Thymus (tissue), 14 donors: ENCODE data around the gene SOX10. TPM values are rescaled to one million over a fixed set of nuclear protein-coding genes. Genes with fewer than 3 reads are reported as not detected.

Experiments
- DNase-seq, 9 donors: peaks; one replicate each; pipeline ENCODE4 v3.0.0-alpha.2; 2013; ENCODE audit warnings: low spot score in 9 of 9, low read depth in 6 of 9, missing footprints in 1 of 9
- H3K27ac ChIP-seq, 2 donors: one replicate each; pipeline ENCODE4 v1.5.1; 2013; ENCODE audit warnings: control low read depth in 1 of 2, low read depth in 1 of 2, low read length in 1 of 2, mild to moderate bottlenecking in 1 of 2, moderate library complexity in 1 of 2
- H3K27me3 ChIP-seq, 2 donors: one replicate each; pipeline ENCODE4 v1.5.1; 2013; ENCODE audit warnings: low read length in 1 of 2; ENCODE audit not compliant: control insufficient read depth in 2 of 2, insufficient read depth in 1 of 2
- H3K36me3 ChIP-seq, 2 donors: one replicate each; pipeline ENCODE4 v1.5.1; 2013; ENCODE audit warnings: low read length in 1 of 2, mild to moderate bottlenecking in 1 of 2, moderate library complexity in 1 of 2; ENCODE audit not compliant: control insufficient read depth in 2 of 2, insufficient read depth in 2 of 2
- H3K4me1 ChIP-seq, 2 donors: one replicate each; pipeline ENCODE4 v1.5.1; 2013; ENCODE audit warnings: low read length in 2 of 2; ENCODE audit not compliant: control insufficient read depth in 2 of 2, insufficient read depth in 2 of 2
- H3K4me3 ChIP-seq, 2 donors: one replicate each; pipeline ENCODE4 v1.5.1; 2013; ENCODE audit warnings: low read length in 2 of 2, control low read depth in 1 of 2, mild to moderate bottlenecking in 1 of 2
- H3K9me3 ChIP-seq, 2 donors: one replicate each; pipeline ENCODE4 v1.5.1; 2013; ENCODE audit warnings: low read length in 1 of 2, mild to moderate bottlenecking in 1 of 2; ENCODE audit not compliant: control insufficient read depth in 2 of 2, insufficient read depth in 1 of 2
- WGBS: extraction: QIAGEN DNeasy Blood & Tissue Kit; methylation state at CpG from one replicate; pipeline ENCODE4 v1.1.7; 2013; 5-methylcytosine and 5-hydroxymethylcytosine counted together
- long read RNA-seq, 10 donors: transcript quantifications; one replicate each; lab custom pipeline, GENCODE V29; 2026
- polyA plus RNA-seq: library from polyadenylated mRNA; stranded (reverse); fragments of 200-250 nt; gene quantifications from one replicate; pipeline ENCODE4 v1.2.3, GENCODE V29; 2013
- total RNA-seq: library from RNA; stranded (reverse); fragments of 120-200 nt; gene quantifications from one replicate; pipeline ENCODE4 v1.2.4, GENCODE V29; 2013
- donor health status: healthy.

Gene SOX10
- under 0.01 TPM for total RNA-seq
- 0.43 TPM for polyA plus RNA-seq
- long read RNA-seq, donor 1, result 0 reads
- long read RNA-seq, donor 2, result 0 reads
- long read RNA-seq, donor 3, result 0 reads
- long read RNA-seq, donor 4, result 0 reads
- long read RNA-seq, donor 5, result 0 reads
- long read RNA-seq, donor 6, result 0 reads
- long read RNA-seq, donor 7, result 0 reads
- long read RNA-seq, donor 8, result 0 reads
- long read RNA-seq, donor 9, result 0 reads
- long read RNA-seq, donor 10, result 0 reads

- H3K4me3 ChIP-seq, result no peak within 1 kb of the TSS
- H3K9me3 ChIP-seq, result peaks cover 0 to 5% of the 10 kb centered on the region in 2 donors
- no peak for DNase-seq
- H3K27me3 ChIP-seq, result peaks cover 0 to 25% of the 10 kb centered on the region in 2 donors
- peaks cover 0 to 4% of the 10 kb centered on the region in 2 donors for H3K36me3 ChIP-seq
- no peak within 1 kb of the TSS for H3K27ac ChIP-seq
- H3K4me1 ChIP-seq, result peaks cover 0 to 4% of the 10 kb centered on the region in 2 donors
- WGBS, result 92% methylated on average over 42 of the region's 42 CpGs
These were observed at the start of gene SOX10 for GRCh38 chr22:37983860-37984791. Gene SOX10 (minus strand): TSS chr22:37984555. CDS start chr22:37983784, 771 bp downstream.

GRCh38 chr22:38033522-38034277 is 49.3 kb upstream of the SOX10 start:
- H3K4me3 ChIP-seq, result no peak overlapping the region
- H3K27me3 ChIP-seq, result no peaks in the 10 kb centered on the region
- H3K9me3 ChIP-seq, result no peaks in the 10 kb centered on the region
- 89% methylated on average over 27 of the region's 27 CpGs for WGBS
- peaks cover 0 to 3% of the 10 kb centered on the region in 2 donors for H3K4me1 ChIP-seq
- DNase-seq, result no peak
- H3K36me3 ChIP-seq, result no peaks in the 10 kb centered on the region
- H3K27ac ChIP-seq, result no peak overlapping the region

DNA sequence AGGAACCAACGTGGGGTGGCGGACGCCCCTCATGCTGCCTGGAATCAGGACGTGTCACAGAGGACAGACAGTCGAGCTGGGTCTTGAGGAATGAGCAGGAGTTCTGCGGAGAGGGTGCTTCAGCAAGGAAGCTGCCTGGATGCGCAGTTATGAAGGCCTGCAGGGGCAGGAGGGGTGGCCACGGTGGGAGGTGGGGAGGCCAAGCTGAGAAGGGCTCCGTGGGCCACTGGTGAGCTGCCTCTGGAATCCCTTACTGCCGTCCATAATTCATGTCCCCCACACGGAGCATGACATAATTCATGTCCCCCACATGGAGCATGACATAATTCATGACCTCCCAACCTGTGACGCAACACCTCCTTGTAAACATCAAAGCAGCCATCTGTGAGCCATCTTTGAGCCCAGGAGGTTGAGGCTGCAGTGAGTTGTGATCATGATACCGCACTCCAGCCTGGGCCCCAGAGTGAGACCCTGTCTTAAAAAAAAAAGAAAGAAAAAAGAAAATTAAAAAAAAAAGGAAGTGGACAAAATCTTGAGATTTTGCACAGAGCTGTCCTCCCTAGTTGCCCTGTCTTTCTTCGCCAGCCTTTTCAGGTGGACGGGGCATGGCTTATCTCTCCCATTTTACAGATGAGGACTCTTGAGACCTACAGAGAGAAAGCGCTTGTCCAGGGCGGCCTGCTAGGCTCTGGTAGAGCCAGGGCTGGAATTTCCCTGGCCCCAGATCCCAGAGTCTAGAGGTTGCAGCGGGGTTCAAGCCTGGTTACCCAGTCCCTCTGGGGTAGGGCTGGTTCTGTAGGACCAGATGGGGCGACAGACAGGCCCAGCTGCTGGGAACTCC is 48.5 kb upstream of the SOX10 start:
- Histone ChIP-seq H3K4me3 (no peak overlapping the region), H3K4me1 (peaks cover 0 to 3% of the 10 kb centered on the region in 2 donors), H3K27ac (no peak overlapping the region), H3K36me3 (no peaks in the 10 kb centered on the region), H3K9me3 (no peaks in the 10 kb centered on the region), H3K27me3 (no peaks in the 10 kb centered on the region)
- DNase-seq, result no peak
- 93% methylated on average over 19 of the region's 19 CpGs for WGBS

DNA sequence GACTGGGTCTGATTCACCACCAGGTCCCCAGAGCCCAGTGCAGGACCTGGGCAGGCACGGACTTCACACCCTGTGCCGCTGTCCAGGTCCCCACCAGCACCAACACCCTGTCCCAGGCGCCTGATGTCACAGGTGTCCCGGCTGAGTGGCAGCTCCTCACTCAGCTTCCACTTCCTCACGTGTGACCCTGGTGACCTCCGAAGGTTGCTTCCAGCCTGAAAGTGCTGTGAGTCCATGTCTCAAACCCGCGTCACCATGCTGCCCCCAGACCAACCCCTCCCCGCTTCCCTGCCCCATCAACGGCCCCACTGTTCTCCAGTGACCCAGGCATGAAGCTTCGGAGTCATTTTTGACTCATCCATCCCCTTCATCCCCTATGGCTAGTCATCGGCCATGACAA is 47.1 kb upstream of the SOX10 start:
- Histone ChIP-seq H3K27ac (no peak overlapping the region), H3K4me3 (no peak overlapping the region), H3K27me3 (no peaks in the 10 kb centered on the region), H3K4me1 (peaks cover 0 to 3% of the 10 kb centered on the region in 2 donors), H3K36me3 (no peaks in the 10 kb centered on the region), H3K9me3 (no peaks in the 10 kb centered on the region)
- no peak for DNase-seq
- 96% methylated on average over 12 of the region's 12 CpGs for WGBS

DNA sequence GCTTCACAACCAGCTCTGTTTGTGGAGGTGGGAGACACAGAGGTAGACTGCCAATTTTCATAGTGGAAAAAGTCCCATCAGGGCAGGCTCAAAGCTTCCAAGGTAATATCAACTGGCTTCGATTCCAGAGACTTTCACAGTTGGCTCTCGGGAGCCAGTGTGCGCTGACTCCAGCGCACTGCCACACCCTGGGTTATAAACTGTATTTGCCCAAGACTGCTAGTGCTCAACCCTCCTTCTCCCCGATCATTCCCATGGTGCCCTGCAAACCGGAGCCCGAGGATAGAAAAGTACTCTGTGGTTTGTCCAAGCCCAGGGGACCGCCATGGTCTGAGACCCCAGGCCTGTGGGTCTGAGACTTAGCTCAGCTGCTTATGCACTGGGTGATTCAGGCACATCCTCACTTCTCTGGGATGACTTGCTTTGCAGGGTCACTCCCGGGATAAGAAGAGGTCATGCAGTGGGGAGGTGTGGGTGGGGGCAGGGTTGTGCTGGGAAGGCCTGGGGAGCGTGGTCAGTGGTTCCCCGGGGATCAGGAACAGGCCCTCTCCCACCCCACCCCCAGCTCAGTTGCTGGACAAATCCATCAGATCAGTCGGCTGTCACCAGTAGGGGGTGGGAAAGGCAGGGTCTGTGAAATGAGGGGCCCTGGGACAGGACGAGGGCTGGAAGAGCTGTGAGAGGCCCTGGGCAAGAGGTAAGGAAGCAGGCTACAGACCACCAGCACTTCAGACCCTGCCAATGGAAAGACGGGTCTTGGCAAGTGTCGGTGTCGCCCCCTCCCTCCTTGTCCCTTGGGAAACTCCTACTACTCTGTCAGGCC is 46.2 kb upstream of the SOX10 start:
- Histone ChIP-seq H3K27ac (no peak overlapping the region), H3K36me3 (no peaks in the 10 kb centered on the region), H3K9me3 (no peaks in the 10 kb centered on the region), H3K4me3 (no peak overlapping the region), H3K4me1 (peaks cover 0 to 3% of the 10 kb centered on the region in 2 donors), H3K27me3 (no peaks in the 10 kb centered on the region)
- WGBS, result 91% methylated on average over 16 of the region's 16 CpGs
- no peak for DNase-seq

- no peaks in the 10 kb centered on the region for H3K36me3 ChIP-seq
- no peaks in the 10 kb centered on the region for H3K9me3 ChIP-seq
- WGBS, result 84% methylated on average over 5 of the region's 5 CpGs
- no peak overlapping the region for H3K27ac ChIP-seq
- DNase-seq, result no peak
- no peak overlapping the region for H3K4me3 ChIP-seq
- H3K4me1 ChIP-seq, result peaks cover 0 to 3% of the 10 kb centered on the region in 2 donors
- no peaks in the 10 kb centered on the region for H3K27me3 ChIP-seq
These were observed 45.5 kb upstream of the SOX10 start for GRCh38 chr22:38029901-38030300.

GRCh38 chr22:38029370-38029769 is 45.0 kb upstream of the SOX10 start:
- no peaks in the 10 kb centered on the region for H3K27me3 ChIP-seq
- peaks cover 0 to 3% of the 10 kb centered on the region in 2 donors for H3K4me1 ChIP-seq
- no peaks in the 10 kb centered on the region for H3K36me3 ChIP-seq
- no peak for DNase-seq
- no peaks in the 10 kb centered on the region for H3K9me3 ChIP-seq
- no peak overlapping the region for H3K27ac ChIP-seq
- H3K4me3 ChIP-seq, result no peak overlapping the region
